GM12878 (cell line): ENCODE data around the gene GDI2. TPM values are rescaled to one million over a fixed set of nuclear protein-coding genes. Genes with fewer than 3 reads are reported as not detected.
A peak's percentile ranks its signal among the peaks of the same experiment; 100 is the strongest.

Experiments used
- BACH1 ChIP-seq: fragments of 450-650 bp; IDR thresholded peaks from 2 replicates; pipeline ENCODE4 v1.6.1; 2017; ENCODE audit warnings: mild to moderate bottlenecking, borderline replicate concordance
- CBFB ChIP-seq: IDR thresholded peaks from 2 replicates; pipeline ENCODE4 v1.6.1; 2016; ENCODE audit warnings: antibody characterized with exemption, low read depth
- CBX5 ChIP-seq: sonication (generic); IDR thresholded peaks from 2 replicates; pipeline ENCODE4 v1.6.1; 2016; ENCODE audit warnings: low read depth, moderate library complexity, mild to moderate bottlenecking, inconsistent platforms
- CHD1 ChIP-seq: IDR thresholded peaks from 2 replicates; pipeline ENCODE4 v1.6.1; 2012; ENCODE audit warnings: low read depth, low read length, improper control_type of control experiment
- CREM ChIP-seq: IDR thresholded peaks from 2 replicates; pipeline ENCODE4 v1.6.1; 2014; ENCODE audit warnings: antibody characterized with exemption, low read depth
- EP300 ChIP-seq, 2 experiments: fragments of 150-350 bp in 1 of 2; IDR thresholded peaks; 2 replicates each; pipeline ENCODE4 v1.6.1; 2011 to 2012; ENCODE audit warnings: low read depth in 2 of 2, low read length in 2 of 2, borderline replicate concordance in 1 of 2, improper control_type of control experiment in 1 of 2, inconsistent platforms in 1 of 2; ENCODE audit not compliant: control insufficient read depth in 1 of 2
- EZH2 ChIP-seq: IDR thresholded peaks from 2 replicates; pipeline ENCODE4 v1.6.1; 2012; ENCODE audit warnings: low read depth, mild to moderate bottlenecking, control low read depth, inconsistent platforms, low read length, borderline replicate concordance; ENCODE audit not compliant: control insufficient read depth
- MYC ChIP-seq: IDR thresholded peaks from 2 replicates; pipeline ENCODE4 v1.6.1; 2011; ENCODE audit warnings: mild to moderate bottlenecking, low read length, moderate library complexity, inconsistent platforms; ENCODE audit not compliant: insufficient read depth, insufficient replicate concordance, insufficient read length, severe bottlenecking
- NFYA ChIP-seq: IDR thresholded peaks from 2 replicates; pipeline ENCODE4 v1.6.1; 2011; ENCODE audit warnings: low read depth, mild to moderate bottlenecking, low read length, improper control_type of control experiment, borderline replicate concordance
- NR2C2 ChIP-seq: IDR thresholded peaks from 2 replicates; pipeline ENCODE4 v1.6.1; 2011; ENCODE audit warnings: borderline replicate concordance, low read depth; ENCODE audit not compliant: control insufficient read depth, insufficient read length
- POLR2AphosphoS5 ChIP-seq: IDR thresholded peaks from 2 replicates; pipeline ENCODE4 v1.6.1; 2011; ENCODE audit warnings: mild to moderate bottlenecking, low read length, inconsistent platforms
- SMARCA5 ChIP-seq: fragments of 450-650 bp; IDR thresholded peaks from 2 replicates; pipeline ENCODE4 v1.6.1; 2017; ENCODE audit warnings: mild to moderate bottlenecking
- SPI1 ChIP-seq: IDR thresholded peaks from 2 replicates; pipeline ENCODE4 v1.6.1; 2011; ENCODE audit warnings: low read depth, mild to moderate bottlenecking, low read length, moderate library complexity, borderline replicate concordance; ENCODE audit not compliant: insufficient read depth
- SREBF1 ChIP-seq: IDR thresholded peaks from 2 replicates; pipeline ENCODE4 v1.6.1; 2012; ENCODE audit warnings: mild to moderate bottlenecking, low read length
- SREBF2 ChIP-seq: IDR thresholded peaks from 2 replicates; pipeline ENCODE4 v1.6.1; 2012; ENCODE audit warnings: mild to moderate bottlenecking, low read length
- STAT3 ChIP-seq: IDR thresholded peaks from 2 replicates; pipeline ENCODE4 v1.6.1; 2011; ENCODE audit warnings: low read depth, low read length, improper control_type of control experiment
- SUPT20H ChIP-seq: IDR thresholded peaks from 2 replicates; pipeline ENCODE4 v1.6.1; 2011; ENCODE audit warnings: low read depth, mild to moderate bottlenecking, low read length, moderate library complexity, borderline replicate concordance; ENCODE audit not compliant: control insufficient read depth
- TCF12 ChIP-seq: IDR thresholded peaks from 2 replicates; pipeline ENCODE4 v1.6.1; 2011; ENCODE audit warnings: low read depth, mild to moderate bottlenecking, low read length
- YY1 ChIP-seq: IDR thresholded peaks from 2 replicates; pipeline ENCODE4 v1.6.1; 2011; ENCODE audit warnings: low read depth, mild to moderate bottlenecking, low read length
- ZBED1 ChIP-seq: IDR thresholded peaks from 2 replicates; pipeline ENCODE4 v1.6.1; 2016; ENCODE audit warnings: borderline replicate concordance
- ZNF622 ChIP-seq: fragments of 450-650 bp; IDR thresholded peaks from 2 replicates; pipeline ENCODE4 v1.6.1; 2017; ENCODE audit warnings: mild to moderate bottlenecking, inconsistent platforms
- polyA plus RNA-seq, 11 experiments: library from polyadenylated mRNA; depleted of rRNA in 4 of 11; unstranded in 6 of 11; stranded (reverse) in 5 of 11; fragments of >200 nt; fragmentation: Nextera tagmentation in 4 of 11; fragmentation: Illumina TruSeq in 1 of 11; extraction: Ambion mirVana in 4 of 11; extraction: Trizol in 1 of 11; gene quantifications; 1 replicate in 1 of 11; 2 replicates in 10 of 11; pipeline versions ENCODE4 v1.2.1 to v1.2.3, GENCODE V29; 2011 to 2016; ENCODE audit warnings: inconsistent platforms in 2 of 11, missing spikeins in 2 of 11, low read depth in 1 of 11
- total RNA-seq, 4 experiments: library from RNA; depleted of rRNA in 3 of 4; stranded (reverse); fragments of >200 nt in 3 of 4; fragmentation: Illumina TruSeq in 1 of 4; extraction: Trizol in 1 of 4; gene quantifications; 2 replicates each; pipeline versions ENCODE4 v1.2.1 to v1.2.3, GENCODE V29; 2013 to 2021
- TF ChIP-seq, protein P1 (sequence below): fragments of 450-650 bp; IDR thresholded peaks from 2 replicates; pipeline ENCODE4 v1.6.1; 2018; ENCODE audit warnings: borderline replicate concordance, mild to moderate bottlenecking; ENCODE audit not compliant: partially characterized antibody
- TF ChIP-seq, protein P2 (sequence below): fragments of 150-350 bp; IDR thresholded peaks from 2 replicates; pipeline ENCODE4 v1.6.1; 2014; ENCODE audit warnings: mild to moderate bottlenecking, low read depth, low read length
- TF ChIP-seq, protein P3 (sequence below): IDR thresholded peaks from 2 replicates; pipeline ENCODE4 v1.6.1; 2011; ENCODE audit warnings: borderline replicate concordance, low read depth, mild to moderate bottlenecking, moderate library complexity, mixed read lengths, low read length; ENCODE audit not compliant: insufficient read depth; ENCODE audit errors: extremely low read length
- TF ChIP-seq, protein P4 (sequence below): IDR thresholded peaks from 2 replicates; pipeline ENCODE4 v1.6.1; 2012; ENCODE audit warnings: low read depth, low read length, improper control_type of control experiment

The GDI2 gene
- total and polyA plus RNA-seq, 10 of the 15 experiments (the other 5 are each of a cell fraction or from before 2014, with no cell fraction given): 261 to 395 (median 276) TPM

DNA sequence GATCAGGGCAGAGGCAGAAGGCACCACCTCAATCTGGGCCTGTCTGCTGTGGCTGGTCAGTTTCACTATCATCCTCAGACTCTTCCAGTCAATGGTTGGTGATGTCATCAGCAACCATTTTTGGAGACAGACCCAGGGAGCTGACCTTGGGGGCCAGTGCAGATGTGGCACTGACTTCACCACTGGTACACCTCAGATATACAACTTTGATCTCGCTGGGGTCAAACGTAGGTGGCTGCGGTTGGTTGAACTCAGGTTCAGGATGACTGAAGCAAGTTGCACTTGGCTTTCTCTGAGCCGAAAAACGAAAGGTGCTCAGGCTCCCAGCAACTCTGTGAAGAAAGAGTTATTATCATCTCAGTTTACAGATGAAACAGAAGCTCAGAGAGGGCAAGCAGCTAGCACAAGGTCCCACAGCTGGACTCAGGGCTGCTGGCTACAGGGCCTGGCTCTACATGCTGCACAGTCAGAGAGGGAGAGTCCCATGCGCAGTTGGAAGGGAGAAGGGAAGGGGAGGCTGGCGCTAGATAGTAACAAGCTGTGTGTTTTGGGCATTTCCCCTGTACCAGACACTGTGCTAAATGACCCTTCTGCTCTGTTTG lies 49.2 kb upstream of the GDI2 start (continued):
- TF ChIP-seq, protein P1, sequence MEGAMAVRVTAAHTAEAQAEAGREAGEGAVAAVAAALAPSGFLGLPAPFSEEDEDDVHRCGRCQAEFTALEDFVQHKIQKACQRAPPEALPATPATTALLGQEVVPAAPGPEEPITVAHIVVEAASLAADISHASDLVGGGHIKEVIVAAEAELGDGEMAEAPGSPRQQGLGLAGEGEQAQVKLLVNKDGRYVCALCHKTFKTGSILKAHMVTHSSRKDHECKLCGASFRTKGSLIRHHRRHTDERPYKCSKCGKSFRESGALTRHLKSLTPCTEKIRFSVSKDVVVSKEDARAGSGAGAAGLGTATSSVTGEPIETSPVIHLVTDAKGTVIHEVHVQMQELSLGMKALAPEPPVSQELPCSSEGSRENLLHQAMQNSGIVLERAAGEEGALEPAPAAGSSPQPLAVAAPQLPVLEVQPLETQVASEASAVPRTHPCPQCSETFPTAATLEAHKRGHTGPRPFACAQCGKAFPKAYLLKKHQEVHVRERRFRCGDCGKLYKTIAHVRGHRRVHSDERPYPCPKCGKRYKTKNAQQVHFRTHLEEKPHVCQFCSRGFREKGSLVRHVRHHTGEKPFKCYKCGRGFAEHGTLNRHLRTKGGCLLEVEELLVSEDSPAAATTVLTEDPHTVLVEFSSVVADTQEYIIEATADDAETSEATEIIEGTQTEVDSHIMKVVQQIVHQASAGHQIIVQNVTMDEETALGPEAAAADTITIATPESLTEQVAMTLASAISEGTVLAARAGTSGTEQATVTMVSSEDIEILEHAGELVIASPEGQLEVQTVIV: no peak
- peak; percentile 95 for TF ChIP-seq CREM
- TF ChIP-seq ZNF622: no peak
- TF ChIP-seq POLR2AphosphoS5: no peak
- TF ChIP-seq STAT3: no peak
- TF ChIP-seq BACH1: no peak
- no peak for TF ChIP-seq NR2C2
- TF ChIP-seq SUPT20H: no peak
- peak; percentile 98 for TF ChIP-seq ZBED1
- TF ChIP-seq SPI1: no peak
- no peak for TF ChIP-seq NFYA
- peak; percentile 74 to 88; a peak in 2 of 4 replicates for TF ChIP-seq EP300 (IDR thresholded peaks at IDR 0.05; ENCODE audit: borderline replicate concordance in 1 of 2, control insufficient read depth in 1 of 2, low read depth in 2 of 2, low read length in 2 of 2)
- TF ChIP-seq EZH2: no peak
- TF ChIP-seq TCF12: peak; percentile 53
- TF ChIP-seq, protein P2, sequence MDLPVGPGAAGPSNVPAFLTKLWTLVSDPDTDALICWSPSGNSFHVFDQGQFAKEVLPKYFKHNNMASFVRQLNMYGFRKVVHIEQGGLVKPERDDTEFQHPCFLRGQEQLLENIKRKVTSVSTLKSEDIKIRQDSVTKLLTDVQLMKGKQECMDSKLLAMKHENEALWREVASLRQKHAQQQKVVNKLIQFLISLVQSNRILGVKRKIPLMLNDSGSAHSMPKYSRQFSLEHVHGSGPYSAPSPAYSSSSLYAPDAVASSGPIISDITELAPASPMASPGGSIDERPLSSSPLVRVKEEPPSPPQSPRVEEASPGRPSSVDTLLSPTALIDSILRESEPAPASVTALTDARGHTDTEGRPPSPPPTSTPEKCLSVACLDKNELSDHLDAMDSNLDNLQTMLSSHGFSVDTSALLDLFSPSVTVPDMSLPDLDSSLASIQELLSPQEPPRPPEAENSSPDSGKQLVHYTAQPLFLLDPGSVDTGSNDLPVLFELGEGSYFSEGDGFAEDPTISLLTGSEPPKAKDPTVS: no peak
- no peak for TF ChIP-seq MYC
- TF ChIP-seq SREBF2: no peak
- TF ChIP-seq SREBF1: no peak
- no peak for TF ChIP-seq CHD1
- TF ChIP-seq CBX5: peak; percentile 88
- peak; percentile 91 for TF ChIP-seq CBFB
- TF ChIP-seq, protein P3, sequence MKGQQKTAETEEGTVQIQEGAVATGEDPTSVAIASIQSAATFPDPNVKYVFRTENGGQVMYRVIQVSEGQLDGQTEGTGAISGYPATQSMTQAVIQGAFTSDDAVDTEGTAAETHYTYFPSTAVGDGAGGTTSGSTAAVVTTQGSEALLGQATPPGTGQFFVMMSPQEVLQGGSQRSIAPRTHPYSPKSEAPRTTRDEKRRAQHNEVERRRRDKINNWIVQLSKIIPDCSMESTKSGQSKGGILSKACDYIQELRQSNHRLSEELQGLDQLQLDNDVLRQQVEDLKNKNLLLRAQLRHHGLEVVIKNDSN: no peak
- TF ChIP-seq, protein P4, sequence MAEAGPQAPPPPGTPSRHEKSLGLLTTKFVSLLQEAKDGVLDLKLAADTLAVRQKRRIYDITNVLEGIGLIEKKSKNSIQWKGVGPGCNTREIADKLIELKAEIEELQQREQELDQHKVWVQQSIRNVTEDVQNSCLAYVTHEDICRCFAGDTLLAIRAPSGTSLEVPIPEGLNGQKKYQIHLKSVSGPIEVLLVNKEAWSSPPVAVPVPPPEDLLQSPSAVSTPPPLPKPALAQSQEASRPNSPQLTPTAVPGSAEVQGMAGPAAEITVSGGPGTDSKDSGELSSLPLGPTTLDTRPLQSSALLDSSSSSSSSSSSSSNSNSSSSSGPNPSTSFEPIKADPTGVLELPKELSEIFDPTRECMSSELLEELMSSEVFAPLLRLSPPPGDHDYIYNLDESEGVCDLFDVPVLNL: 0 out of 2 replicates have a peak, but pooled peaks have one; percentile 25
- peak; percentile 87 for TF ChIP-seq YY1
- TF ChIP-seq SMARCA5: peak; percentile 99
